Measurements from ENCODE around the gene TSC22D2. TPM values are rescaled to one million over a fixed set of nuclear protein-coding genes. Genes with fewer than 3 reads are reported as not detected.

TSC22D2 gene
- total and polyA plus RNA-seq, 2 of the 4 experiments (the other 2 are of a cell fraction) = 12.2 to 20.5 TPM

DNA sequence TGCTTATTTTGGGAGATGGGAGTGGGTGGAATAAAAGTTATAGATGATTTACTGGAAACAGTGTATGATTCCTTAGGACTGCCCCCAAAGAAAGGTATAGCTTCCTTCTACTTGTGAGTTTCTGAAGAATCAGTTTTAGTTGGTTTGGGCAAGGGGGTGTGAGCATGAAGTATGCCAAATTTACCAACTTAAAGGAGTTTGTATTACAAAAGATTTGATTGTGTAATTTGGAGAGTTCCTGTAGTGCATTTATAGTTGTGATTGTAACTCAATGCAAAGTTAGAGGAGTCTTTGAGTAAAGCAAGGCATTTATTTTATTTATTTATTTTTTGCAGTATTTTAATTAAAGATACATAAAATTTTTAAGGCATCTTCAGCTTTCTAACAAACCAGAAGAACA lies 42.8 kb downstream of the TSC22D2 start:
- H3K4me3 ChIP-seq (ENCODE audit: insufficient read depth, low read depth, low read length) = no peak overlapping the region
- H3K23ac ChIP-seq (ENCODE audit: low read depth, low read length) = peak overlapping the region; percentile 23; the same call in 1 of the 2 replicates
- no peak overlapping the region for H4K5ac ChIP-seq (ENCODE audit: low read depth, low read length)
- peaks cover 15% of the 10 kb centered on the region for H3K4me1 ChIP-seq (ENCODE audit: control insufficient read depth, insufficient read depth, low read length)
- no peaks in the 10 kb centered on the region for H3K27me3 ChIP-seq (ENCODE audit: control insufficient read depth, insufficient read depth, low read length)
- no TSS peak for BruUV-seq (replicated peaks)
- no peak overlapping the region for H3K9ac ChIP-seq (ENCODE audit: low read depth, low read length)
- peaks cover 43% of the 10 kb centered on the region for H4K20me1 ChIP-seq (ENCODE audit: insufficient read depth, low read length)
- intact Hi-C loops (cut with micrococcal nuclease) = no loop called here
- H2AK9ac ChIP-seq (replicated peaks; ENCODE audit: low read depth, low read length, poor library complexity) = no peak overlapping the region
- H3K79me1 ChIP-seq (ENCODE audit: low read depth in 1 of 2, low read length in 2 of 2) = peaks cover 6 to 57% of the 10 kb centered on the region in 2 experiments; a peak in 3 of 4 replicates
- no peak overlapping the region for H3K4ac ChIP-seq (ENCODE audit: low read depth, low read length)
- dilution Hi-C loops (cut with HindIII; ENCODE audit: low sequenced_read_pairs, unreplicated experiment) = no loop called here
- no peak overlapping the region for H3K14ac ChIP-seq (replicated peaks; ENCODE audit: low read depth, low read length)
- no peak overlapping the region for H3K27ac ChIP-seq (ENCODE audit: insufficient read depth, low read length)
- ATAC-seq (ENCODE audit: low read depth) (no peak), DNase-seq (no peak)
- H3K56ac ChIP-seq (ENCODE audit: extremely low read depth, insufficient read depth, low read length) = no peak overlapping the region
- H4K91ac ChIP-seq (ENCODE audit: insufficient read depth, low read depth, low read length) = no peak overlapping the region
- in situ Hi-C loops (cut with MboI; ENCODE audit: low sequenced_read_pairs) = no loop called here
- H2AK5ac ChIP-seq (ENCODE audit: low read depth, low read length) = no peak overlapping the region
- no peak overlapping the region for H2BK120ac ChIP-seq (ENCODE audit: low read depth, low read length)
- CTCF ChIA-PET = no interaction called here
- peak overlapping the region; percentile 12; the same call in 1 of the 2 replicates for H3K18ac ChIP-seq (ENCODE audit: low read depth, low read length)
- H3K9me3 ChIP-seq (ENCODE audit: control insufficient read depth, insufficient read depth, low read length) = no peaks in the 10 kb centered on the region
- peak overlapping the region in 1 of 2 experiments; percentile 32; a peak in 2 of 4 replicates for H4K8ac ChIP-seq (ENCODE audit: low read depth in 2 of 2, low read length in 2 of 2)
- H3K9me1 ChIP-seq (ENCODE audit: insufficient read depth, low read length) = peaks cover 7% of the 10 kb centered on the region
- peaks cover 2% of the 10 kb centered on the region; the same call in 1 of the 2 replicates for H3K36me3 ChIP-seq (ENCODE audit: control insufficient read depth, insufficient read depth, low read length)
- H3K4me2 ChIP-seq (ENCODE audit: low read depth, low read length) = peak overlapping the region; percentile 56; the same call in 1 of the 2 replicates
- H2AFZ ChIP-seq (replicated peaks; ENCODE audit: low read length, poor library complexity) = no peak overlapping the region
- H2BK5ac ChIP-seq (ENCODE audit: low read depth, low read length, poor library complexity, severe bottlenecking) = peak overlapping the region; percentile 17
- H2BK20ac ChIP-seq (ENCODE audit: low read depth, low read length) = no peak overlapping the region
- peak overlapping the region; percentile 82; the same call in 1 of the 3 replicates for H2BK15ac ChIP-seq (ENCODE audit: low read depth, low read length)
- POLR2A ChIA-PET (ENCODE audit: unreplicated experiment) = no interaction called here
- 0 out of 2 replicates have a peak, but pooled peaks have one; percentile 35 for TF ChIP-seq CEBPB (IDR thresholded peaks at IDR 0.05; ENCODE audit: low read depth, low read length)
- TF ChIP-seq MAFK (IDR thresholded peaks at IDR 0.05; ENCODE audit: low read depth, low read length) = no peak
